ENCODE data around the gene C1orf35.

GRCh38 chr1:228145463-228146416, 42.6 kb upstream of the C1orf35 start:
- TF ChIP-seq CTCF (IDR thresholded peaks at IDR 0.05; ENCODE audit: low read length) (no peak), EZH2 (optimal IDR thresholded peaks at IDR 0.05; ENCODE audit: low read depth, low read length) (no peak)
